H9 (cell line): ENCODE results near the gene GNA12. TPM values are rescaled to one million over a fixed set of nuclear protein-coding genes. Genes with fewer than 3 reads are reported as not detected.
"Not testable (repeated sequence)": the region's sequence is repeated elsewhere in the genome, so short reads cannot be mapped to it uniquely, and the experiment has no call there.

Experiments used
- DNase-seq: peaks from one replicate; pipeline ENCODE4 v3.0.0-alpha.2; 2017
- H2AFZ ChIP-seq: one replicate; pipeline ENCODE4 v1.6.1; 2013; ENCODE audit warnings: mild to moderate bottlenecking, low read length, control low read depth, moderate library complexity
- H2AK5ac ChIP-seq: 2 replicates; pipeline ENCODE4 v1.6.1; 2013; ENCODE audit warnings: low read length, control low read depth, mixed read lengths; ENCODE audit not compliant: insufficient read length
- H2BK120ac ChIP-seq: one replicate; pipeline ENCODE4 v1.6.1; 2013; ENCODE audit warnings: low read depth, mild to moderate bottlenecking, low read length, control low read depth, inconsistent platforms; ENCODE audit not compliant: poor library complexity, severe bottlenecking
- H2BK12ac ChIP-seq: 2 replicates; pipeline ENCODE4 v1.6.1; 2013; ENCODE audit warnings: low read length, control low read depth, mixed read lengths, low read depth; ENCODE audit not compliant: insufficient read length
- H2BK15ac ChIP-seq: 2 replicates; pipeline ENCODE4 v1.6.1; 2013; ENCODE audit warnings: low read depth, low read length, control low read depth
- H2BK20ac ChIP-seq: one replicate; pipeline ENCODE4 v1.6.1; 2013; ENCODE audit warnings: low read depth, mild to moderate bottlenecking, low read length, control low read depth, inconsistent platforms; ENCODE audit not compliant: poor library complexity, severe bottlenecking
- H2BK5ac ChIP-seq: 2 replicates; pipeline ENCODE4 v1.6.1; 2013; ENCODE audit warnings: low read length, control low read depth, mixed read lengths; ENCODE audit not compliant: insufficient read length
- H3K14ac ChIP-seq: 2 replicates; pipeline ENCODE4 v1.6.1; 2013; ENCODE audit warnings: low read length, control low read depth; ENCODE audit not compliant: insufficient read depth
- H3K18ac ChIP-seq: 2 replicates; pipeline ENCODE4 v1.6.1; 2013; ENCODE audit warnings: low read depth, mild to moderate bottlenecking, mixed read lengths, low read length, control low read depth; ENCODE audit not compliant: insufficient read length
- H3K23ac ChIP-seq: 2 replicates; pipeline ENCODE4 v1.6.1; 2013; ENCODE audit warnings: low read length, control low read depth, mixed read lengths, low read depth; ENCODE audit not compliant: insufficient read length
- H3K23me2 ChIP-seq: 2 replicates; pipeline ENCODE4 v1.6.1; 2013; ENCODE audit warnings: low read depth, mild to moderate bottlenecking, mixed read lengths, low read length, control low read depth; ENCODE audit not compliant: insufficient read length, poor library complexity, severe bottlenecking
- H3K27ac ChIP-seq: 2 replicates; pipeline ENCODE4 v1.5.1; 2013; ENCODE audit warnings: low read length, control low read depth, mixed read lengths, low read depth; ENCODE audit not compliant: insufficient read length
- H3K27me3 ChIP-seq: 2 replicates; pipeline ENCODE4 v1.6.1; 2013; ENCODE audit warnings: low read length, control low read depth, inconsistent platforms; ENCODE audit not compliant: insufficient read depth
- H3K4ac ChIP-seq: 2 replicates; pipeline ENCODE4 v1.6.1; 2013; ENCODE audit warnings: low read depth, mild to moderate bottlenecking, control low read depth, inconsistent platforms, low read length, moderate library complexity
- H3K4me1 ChIP-seq: 2 replicates; pipeline ENCODE4 v1.6.1; 2013; ENCODE audit warnings: low read length, control low read depth, inconsistent platforms; ENCODE audit not compliant: insufficient read depth
- H3K4me2 ChIP-seq: 2 replicates; pipeline ENCODE4 v1.6.1; 2013; ENCODE audit warnings: low read length, control low read depth, mixed read lengths; ENCODE audit not compliant: insufficient read length, insufficient read depth
- H3K56ac ChIP-seq: 2 replicates; pipeline ENCODE4 v1.6.1; 2013; ENCODE audit warnings: low read depth, mild to moderate bottlenecking, mixed read lengths, low read length, control low read depth; ENCODE audit not compliant: insufficient read length
- H3K79me1 ChIP-seq: 2 replicates; pipeline ENCODE4 v1.6.1; 2013; ENCODE audit warnings: low read depth, mild to moderate bottlenecking, moderate library complexity, low read length, control low read depth, inconsistent platforms; ENCODE audit not compliant: insufficient read depth, poor library complexity, severe bottlenecking
- H3K79me2 ChIP-seq: 2 replicates; pipeline ENCODE4 v1.6.1; 2013; ENCODE audit warnings: low read length, control low read depth, inconsistent platforms; ENCODE audit not compliant: insufficient read depth
- H3K9ac ChIP-seq: 2 replicates; pipeline ENCODE4 v1.6.1; 2013; ENCODE audit warnings: low read length, control low read depth, mixed read lengths; ENCODE audit not compliant: insufficient read length; ENCODE audit errors: extremely low read depth
- H3K9me3 ChIP-seq: one replicate; pipeline ENCODE4 v1.6.1; 2013; ENCODE audit warnings: low read depth, low read length, inconsistent platforms; ENCODE audit not compliant: control insufficient read depth
- H3T11ph ChIP-seq: one replicate; pipeline ENCODE4 v1.6.1; 2013; ENCODE audit warnings: mild to moderate bottlenecking, low read length, control low read depth, inconsistent platforms
- H4K20me1 ChIP-seq: one replicate; pipeline ENCODE4 v1.6.1; 2013; ENCODE audit not compliant: control insufficient read depth, insufficient read length, insufficient read depth
- H4K5ac ChIP-seq: 2 replicates; pipeline ENCODE4 v1.6.1; 2013; ENCODE audit warnings: low read depth, mild to moderate bottlenecking, mixed read lengths, low read length, control low read depth; ENCODE audit not compliant: insufficient read length
- H4K8ac ChIP-seq: replicated peaks from 2 replicates; pipeline ENCODE4 v1.6.1; 2013; ENCODE audit warnings: low read length, control low read depth, mixed read lengths, low read depth; ENCODE audit not compliant: insufficient read length
- H4K91ac ChIP-seq: 2 replicates; pipeline ENCODE4 v1.6.1; 2013; ENCODE audit warnings: low read depth, mild to moderate bottlenecking, moderate library complexity, mixed read lengths, low read length, control low read depth; ENCODE audit not compliant: insufficient read length
- H3K27ac Mint-ChIP-seq, 3 experiments: 2 replicates in 2 of 3; 3 replicates in 1 of 3; pipeline ENCODE4 v1.8.0; 2020 to 2021; ENCODE audit warnings: mixed read lengths in 3 of 3, mild to moderate bottlenecking in 1 of 3, moderate library complexity in 1 of 3
- H3K27me3 Mint-ChIP-seq: 2 replicates; pipeline ENCODE4 v1.8.0; 2021; ENCODE audit warnings: low read depth, mild to moderate bottlenecking, moderate library complexity, mixed read lengths
- H3K36me3 Mint-ChIP-seq, 3 experiments: 2 replicates in 2 of 3; 3 replicates in 1 of 3; pipeline ENCODE4 v1.8.0; 2020 to 2021; ENCODE audit warnings: low read depth in 3 of 3, mixed read lengths in 3 of 3; ENCODE audit not compliant: insufficient read depth in 1 of 3
- H3K4me1 Mint-ChIP-seq, 2 experiments: 2 replicates each; pipeline ENCODE4 v1.8.0; 2020; ENCODE audit warnings: mixed read lengths in 2 of 2
- H3K4me3 Mint-ChIP-seq, 2 experiments: 2 replicates in 1 of 2; 3 replicates in 1 of 2; pipeline ENCODE4 v1.8.0; 2020 to 2021; ENCODE audit warnings: mild to moderate bottlenecking in 2 of 2, mixed read lengths in 2 of 2, moderate library complexity in 1 of 2
- H3K9me3 Mint-ChIP-seq, 2 experiments: 2 replicates in 1 of 2; 3 replicates in 1 of 2; pipeline ENCODE4 v1.8.0; 2020; ENCODE audit warnings: mild to moderate bottlenecking in 2 of 2, mixed read lengths in 2 of 2, moderate library complexity in 1 of 2
- WGBS: extraction: QIAGEN DNeasy Blood & Tissue Kit; methylation state at CpG from one replicate; pipeline ENCODE4 v1.1.7; 2013; ENCODE audit warnings: missing lambda C conversion rate, low lambda C conversion rate, mixed read lengths; ENCODE audit not compliant: insufficient read length; ENCODE audit errors: extremely low coverage; 5-methylcytosine and 5-hydroxymethylcytosine counted together
- total RNA-seq: library from RNA; stranded (reverse); gene quantifications from 2 replicates; pipeline ENCODE4 v1.2.1, GENCODE V29; 2021

The GNA12 gene
- total RNA-seq, 1 experiment from 2014 or later, result 60.2 TPM

DNA sequence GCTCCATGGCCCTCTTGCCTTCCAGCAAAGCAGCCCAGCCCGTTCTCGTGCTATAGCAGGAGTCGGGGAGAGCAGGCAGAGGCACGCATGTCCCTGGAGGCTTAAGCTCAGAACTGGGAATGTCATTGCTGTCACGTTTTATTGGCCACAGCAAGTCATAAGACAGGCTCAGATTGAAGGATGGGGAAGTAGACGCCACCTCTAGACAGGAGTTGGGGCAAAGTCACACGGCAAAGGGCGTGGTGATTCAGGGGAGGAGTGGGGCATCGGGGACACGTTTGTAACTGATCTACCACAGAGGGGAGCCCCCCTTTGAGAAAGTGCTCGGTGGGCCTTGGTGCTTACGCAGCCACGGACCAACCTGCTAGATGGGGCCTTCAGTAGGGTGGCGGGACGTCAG, 165.7 kb downstream of the GNA12 start:
- H3K27me3 Mint-ChIP-seq, result peaks cover 14% of the 10 kb centered on the region

More for the DNA sequence above, 165.7 kb downstream of the GNA12 start:
- H2BK5ac ChIP-seq, H2AK5ac ChIP-seq, DNase-seq, H3K9ac ChIP-seq, H2BK20ac ChIP-seq, H2BK12ac ChIP-seq, H3K18ac ChIP-seq, H3K36me3 Mint-ChIP-seq, H4K8ac ChIP-seq, H3K27ac ChIP-seq, H3K9me3 ChIP-seq, H4K91ac ChIP-seq, H3K56ac ChIP-seq, H2BK15ac ChIP-seq, H2AFZ ChIP-seq, H3K4me2 ChIP-seq, H3K4me1 Mint-ChIP-seq, H3K79me1 ChIP-seq, H3T11ph ChIP-seq, H2BK120ac ChIP-seq, H3K27me3 ChIP-seq, H3K23ac ChIP-seq, H3K23me2 ChIP-seq, H3K9me3 Mint-ChIP-seq, H4K20me1 ChIP-seq, H4K5ac ChIP-seq, H3K4ac ChIP-seq, H3K14ac ChIP-seq, H3K79me2 ChIP-seq, H3K4me1 ChIP-seq, H3K4me3 Mint-ChIP-seq: not testable (repeated sequence)
- 0 out of 7 replicates have a peak overlapping the region, but pooled peaks of 1 of the 3 experiments have one; percentile 44 for H3K27ac Mint-ChIP-seq
- no CpG with 5 or more reads among the region's 15 CpGs for WGBS

Other genes starting within 250 kb of the GNA12 start
- 122 TPM in 2 replicates for gene TTYH3, start 212.3 kb downstream of the GNA12 start, total RNA-seq
- gene AMZ1, start 156.1 kb downstream of the GNA12 start, total RNA-seq, result 0.74 and 0.90 TPM in 2 replicates
- gene CARD11, start 199.6 kb upstream of the GNA12 start, total RNA-seq, result 20.0 and 22.3 TPM in 2 replicates